ENCODE results near the gene BRMS1.
A peak's percentile ranks its signal among the peaks of the same experiment; 100 is the strongest.

BRMS1 gene

GRCh38 chr11:66338276-66339161, 6.4 kb downstream of the BRMS1 start:
- no peak overlapping the region for H3K4me3 ChIP-seq (ENCODE audit: low read depth, low read length)
- DNase-seq (ENCODE audit: low read depth), result peak; percentile 45
- TF ChIP-seq POLR2A (IDR thresholded peaks at IDR 0.05; ENCODE audit: extremely low read depth, insufficient read length) (no peak), MAX (IDR thresholded peaks at IDR 0.05; ENCODE audit: low read depth, low read length) (no peak), CTCF (IDR thresholded peaks at IDR 0.05; ENCODE audit: low read depth, low read length) (no peak), MYC (IDR thresholded peaks at IDR 0.05; ENCODE audit: low read depth, low read length) (no peak)

GRCh38 chr11:66337103-66337899, 7.6 kb downstream of the BRMS1 start:
- TF ChIP-seq MYC (IDR thresholded peaks at IDR 0.05; ENCODE audit: low read depth, low read length) (no peak), POLR2A (IDR thresholded peaks at IDR 0.05; ENCODE audit: extremely low read depth, insufficient read length) (no peak), CTCF (IDR thresholded peaks at IDR 0.05; ENCODE audit: low read depth, low read length) (no peak), MAX (IDR thresholded peaks at IDR 0.05; ENCODE audit: low read depth, low read length) (no peak)
- DNase-seq (ENCODE audit: low read depth), result no peak
- H3K4me3 ChIP-seq (ENCODE audit: low read depth, low read length), result peak overlapping the region; percentile 78

- H3K4me3 ChIP-seq (ENCODE audit: low read depth, low read length), result peak within 1 kb of the TSS; percentile 78
- DNase-seq (ENCODE audit: low read depth), result peak; percentile 99
- TF ChIP-seq CTCF (IDR thresholded peaks at IDR 0.05; ENCODE audit: low read depth, low read length) (peak; percentile 29), MYC (IDR thresholded peaks at IDR 0.05; ENCODE audit: low read depth, low read length) (peak; percentile 96), POLR2A (IDR thresholded peaks at IDR 0.05; ENCODE audit: extremely low read depth, insufficient read length) (peak; percentile 68), MAX (IDR thresholded peaks at IDR 0.05; ENCODE audit: low read depth, low read length) (peak; percentile 97)
Measured at GRCh38 chr11:66336234-66337102, 8.4 kb downstream of the BRMS1 start, which contains the start of gene RIN1. Gene RIN1, minus strand, starts transcription at chr11:66336434. Its CDS starts 32 bp downstream, at chr11:66336402.

- peak; percentile 87 for DNase-seq (ENCODE audit: low read depth)
- peak; percentile 80 for TF ChIP-seq MAX (IDR thresholded peaks at IDR 0.05; ENCODE audit: low read depth, low read length)
- TF ChIP-seq CTCF (IDR thresholded peaks at IDR 0.05; ENCODE audit: low read depth, low read length), result no peak
- TF ChIP-seq MYC (IDR thresholded peaks at IDR 0.05; ENCODE audit: low read depth, low read length), result peak; percentile 79; the same call in 1 of the 2 replicates
- TF ChIP-seq POLR2A (IDR thresholded peaks at IDR 0.05; ENCODE audit: extremely low read depth, insufficient read length), result no peak
- peak overlapping the region; percentile 78 for H3K4me3 ChIP-seq (ENCODE audit: low read depth, low read length)
Measured at GRCh38 chr11:66335531-66336233, 9.2 kb downstream of the BRMS1 start.
